NCI-H146 (cell line): ENCODE results near the gene MAP3K5.
"Not testable (repeated sequence)": the region's sequence is repeated elsewhere in the genome, so short reads cannot be mapped to it uniquely, and the experiment has no call there.

Source experiments
- DNase-seq: peaks from one replicate; lab custom pipeline; 2025; lab: John Stamatoyannopoulos, UW

The MAP3K5 gene

DNA sequence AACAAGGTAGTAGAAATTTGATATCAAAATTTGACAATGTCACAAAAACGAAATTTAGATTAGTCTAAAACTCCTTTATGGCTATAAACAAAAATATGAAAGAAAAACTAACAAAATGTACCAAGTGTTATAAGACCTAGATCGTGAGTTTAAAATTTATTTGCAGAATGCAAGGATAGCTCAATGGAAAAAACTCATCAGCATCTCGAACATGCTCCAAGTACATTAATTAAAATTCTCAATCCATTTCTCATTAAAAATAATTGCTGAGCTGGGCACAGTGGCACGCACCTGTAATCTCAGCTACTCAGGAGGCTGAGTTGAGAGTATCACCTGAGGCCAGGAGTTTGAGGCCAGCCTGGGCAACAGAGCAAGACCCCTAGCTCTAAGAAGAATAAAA, 70.8 kb downstream of the MAP3K5 start:
- no peak for DNase-seq

DNA sequence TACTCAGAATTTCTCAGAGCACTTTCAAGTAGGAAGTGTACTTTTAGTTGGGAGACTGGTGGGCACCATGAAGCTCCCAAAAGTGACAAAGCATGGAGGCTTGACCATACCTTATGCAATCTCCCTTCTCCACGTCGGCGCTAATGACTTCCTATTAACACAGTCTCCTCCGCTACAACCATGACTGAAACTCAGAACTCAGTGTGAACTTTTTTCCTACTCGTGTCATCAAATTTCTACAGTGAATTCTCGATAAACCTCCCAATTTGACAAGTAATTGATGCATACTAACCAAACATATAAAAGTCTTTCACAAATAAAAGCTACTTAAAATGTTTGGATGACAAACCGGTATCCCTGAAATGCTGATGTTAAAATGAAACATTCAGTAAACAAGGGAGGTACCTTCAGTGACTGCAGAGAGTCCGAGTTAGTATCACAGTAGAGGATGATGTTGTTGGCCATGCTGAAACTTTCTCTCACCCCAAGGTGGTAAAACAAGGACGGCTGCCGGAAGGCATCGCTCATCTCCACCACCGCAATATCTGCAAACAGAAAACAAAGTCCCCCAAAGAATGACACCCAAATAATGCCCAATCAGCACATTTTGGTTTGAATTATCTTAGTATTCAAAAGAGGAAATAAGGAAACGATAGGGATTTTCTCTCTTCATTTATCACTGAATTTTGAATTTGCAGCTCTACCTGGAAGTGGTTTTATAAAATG, 72.1 kb downstream of the MAP3K5 start:
- no peak for DNase-seq

DNA sequence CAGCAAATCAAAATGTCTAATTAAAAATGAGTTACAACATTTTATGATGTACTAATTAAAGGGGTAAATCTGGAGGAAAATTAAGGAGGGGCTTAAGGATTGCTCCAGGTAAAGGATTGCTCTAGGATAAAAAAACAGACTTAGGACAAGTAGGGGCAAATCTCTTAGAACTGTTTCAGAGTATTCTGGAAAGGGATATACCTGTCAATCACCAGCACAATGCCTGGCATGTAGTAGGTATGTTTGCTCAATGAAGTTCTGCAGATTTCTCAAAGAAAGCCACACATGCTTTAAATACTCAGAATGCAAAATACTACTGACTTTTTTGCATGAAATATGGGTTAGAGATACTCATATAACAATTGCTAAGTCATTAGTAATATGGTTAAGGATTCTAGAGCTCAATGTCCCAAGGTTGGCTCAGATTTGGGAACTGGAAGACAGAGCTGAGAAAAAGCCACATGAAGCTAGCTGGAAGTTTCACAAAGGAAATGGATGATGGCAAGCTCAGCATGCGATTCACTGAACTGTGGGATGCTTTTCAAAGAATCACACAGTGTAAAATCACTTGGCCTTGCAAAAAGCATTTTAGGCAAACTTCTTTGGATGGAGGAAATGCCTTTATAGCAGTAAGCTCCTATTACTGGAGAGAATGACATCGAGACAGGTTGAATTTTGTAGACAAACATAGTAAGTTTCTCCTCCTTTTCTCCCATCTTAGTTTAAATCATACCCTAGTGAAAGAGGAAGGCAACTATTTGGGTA, 72.8 kb downstream of the MAP3K5 start:
- no peak for DNase-seq

DNA sequence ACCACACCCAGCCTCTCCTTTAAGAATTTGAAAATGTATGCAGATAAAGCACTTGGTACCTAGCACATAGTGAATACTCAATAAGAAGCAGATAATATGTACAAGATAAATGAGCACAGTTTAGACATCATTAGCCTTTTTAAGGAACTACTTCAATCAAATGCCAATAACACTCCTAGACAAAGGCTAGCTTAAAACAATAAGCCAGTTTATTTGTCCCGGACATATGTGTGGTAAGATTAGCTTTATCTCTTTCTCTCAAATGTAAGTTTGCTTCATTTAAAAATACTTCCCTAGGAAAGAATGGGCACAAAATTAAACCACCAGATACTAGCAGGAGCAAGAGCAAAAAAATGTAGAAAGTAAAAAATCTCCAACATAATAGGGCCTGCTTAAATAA, 73.8 kb downstream of the MAP3K5 start:
- no peak for DNase-seq

DNA sequence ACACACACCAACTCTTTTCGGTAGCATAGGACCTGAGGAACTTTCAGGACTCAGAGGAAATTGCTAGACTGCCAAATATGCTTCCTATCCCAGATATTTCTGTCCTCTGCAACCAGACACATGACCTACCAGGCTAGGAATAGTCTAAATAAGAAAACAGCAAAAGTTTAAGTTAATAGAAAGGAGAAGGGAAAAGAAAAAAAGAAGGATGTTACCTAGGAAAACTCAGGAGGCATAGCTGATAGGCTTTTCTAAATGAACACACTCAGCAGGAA, 74.6 kb downstream of the MAP3K5 start:
- DNase-seq, result no peak

DNA sequence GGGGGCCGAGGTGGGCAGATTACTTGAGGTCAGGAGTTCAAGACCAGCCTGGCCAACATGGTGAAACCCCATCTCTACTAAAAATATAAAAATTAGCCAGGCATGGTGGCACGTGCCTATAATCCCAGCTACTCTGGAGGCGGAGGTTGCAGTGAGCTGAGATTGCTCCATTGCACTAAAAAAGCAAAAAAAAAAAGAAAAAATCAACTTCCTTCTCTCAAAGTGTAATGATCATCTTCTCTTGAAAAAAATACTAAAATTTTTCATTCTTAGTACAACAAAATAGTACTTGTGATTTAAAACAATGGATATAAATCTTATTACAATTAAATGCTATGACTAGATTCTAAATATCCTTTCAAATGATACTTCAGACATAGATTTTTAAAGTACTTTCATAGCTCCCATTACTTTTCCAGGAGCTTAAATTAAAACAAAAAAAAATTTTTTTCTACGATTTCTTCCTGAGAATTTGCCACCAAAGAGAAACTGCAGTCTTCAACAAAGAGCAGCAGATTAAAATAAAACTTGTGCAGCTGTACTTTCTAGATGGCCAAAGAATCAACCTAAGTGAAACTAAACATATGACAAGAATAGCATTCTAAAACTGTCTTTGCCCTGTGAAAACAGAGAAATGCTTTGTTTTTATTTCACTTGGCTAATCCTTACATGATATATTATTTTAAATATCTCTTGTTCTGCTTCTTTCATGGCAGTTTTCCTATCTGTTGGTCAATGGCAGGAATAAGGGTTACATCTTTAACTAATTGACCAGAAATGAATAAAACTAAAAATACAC, 75.2 kb downstream of the MAP3K5 start:
- DNase-seq, result no peak

DNA sequence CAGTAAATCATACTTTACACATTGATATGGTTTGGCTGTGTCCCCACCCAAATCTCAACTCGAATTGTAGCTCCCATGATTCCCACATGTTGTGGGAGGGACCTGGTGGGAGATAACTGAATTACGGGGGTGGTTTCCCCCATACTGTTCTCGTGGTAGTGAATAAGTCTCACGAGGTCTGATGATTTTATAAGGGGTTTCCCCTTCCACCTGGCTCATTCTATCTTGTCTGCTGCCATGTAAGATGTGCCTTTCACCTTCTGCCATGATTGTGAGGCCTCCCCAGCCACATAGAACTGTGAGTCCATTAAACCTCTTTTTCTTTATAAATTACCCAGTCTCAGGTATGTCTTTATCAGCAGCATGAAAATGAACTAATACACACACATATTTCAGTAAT, 79.6 kb downstream of the MAP3K5 start:
- not testable (repeated sequence) for DNase-seq

DNA sequence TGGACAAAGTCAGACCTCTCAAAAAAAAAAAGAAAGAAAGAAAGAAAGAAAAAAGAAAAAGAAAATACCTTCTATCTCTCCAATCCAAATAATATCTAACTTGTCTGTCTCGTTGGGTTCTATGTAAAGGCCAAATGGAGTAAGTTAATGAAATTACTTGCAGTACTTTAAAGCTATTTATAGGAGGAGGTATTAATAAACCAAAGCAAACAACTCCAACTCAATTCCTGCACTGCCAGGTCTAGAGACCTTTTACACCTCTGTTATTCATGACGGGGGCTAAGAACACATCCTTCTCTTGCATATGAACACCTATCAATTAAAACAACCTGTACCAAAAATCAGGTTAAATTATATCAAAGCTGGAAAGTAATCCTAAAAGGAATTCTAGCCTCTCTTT, 80.6 kb downstream of the MAP3K5 start:
- DNase-seq, result no peak

DNA sequence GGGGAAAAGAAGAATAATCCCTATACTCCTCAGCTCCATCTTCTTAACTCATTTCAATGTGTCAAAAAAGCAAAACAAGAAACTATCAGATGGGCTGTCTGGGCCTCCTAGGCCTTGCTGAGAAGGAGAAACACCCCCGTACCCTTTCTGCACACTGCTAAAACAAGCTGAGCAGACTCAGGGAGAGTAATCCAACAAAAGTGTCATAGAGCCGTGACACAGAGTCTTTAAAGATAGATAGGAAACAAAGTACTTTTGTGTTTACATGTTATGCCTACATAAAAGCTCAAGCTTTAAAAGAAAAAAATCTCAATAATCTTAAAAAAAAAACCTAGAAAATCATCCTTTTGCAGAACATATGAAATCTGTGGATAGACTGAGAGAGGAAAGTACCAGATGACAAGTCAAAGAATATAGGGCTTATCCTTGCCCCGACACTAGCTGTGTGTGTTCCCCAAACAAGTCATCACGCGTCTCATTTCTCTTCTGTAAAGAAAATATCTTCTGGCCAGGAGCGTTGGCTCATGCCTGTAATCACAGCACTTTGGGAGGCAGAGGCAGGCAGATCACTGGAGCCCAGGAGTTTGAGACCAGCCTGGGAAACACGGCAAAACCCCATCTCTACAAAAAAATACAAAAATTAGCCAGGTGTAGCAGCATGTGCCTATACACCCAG, 81.3 kb downstream of the MAP3K5 start:
- no peak for DNase-seq

DNA sequence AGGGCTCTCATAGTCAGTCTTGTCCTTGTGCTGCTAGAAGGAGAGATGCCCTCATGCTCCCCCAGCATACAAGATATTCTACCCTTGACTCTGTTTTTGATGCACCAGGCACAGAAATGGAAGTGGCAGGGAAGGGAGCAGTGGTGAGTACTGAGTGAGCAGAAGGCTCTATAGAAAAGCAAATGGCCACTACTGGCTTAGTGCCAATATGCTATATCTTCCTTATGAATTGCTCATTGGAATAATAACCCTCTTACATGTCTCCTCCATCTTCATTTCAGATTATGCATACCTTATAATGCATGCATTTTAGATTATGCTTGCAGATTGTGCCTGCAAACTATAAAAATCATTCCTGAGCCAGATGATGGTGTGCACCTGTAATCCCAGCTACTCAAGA, 82.8 kb downstream of the MAP3K5 start:
- DNase-seq, result no peak

DNA sequence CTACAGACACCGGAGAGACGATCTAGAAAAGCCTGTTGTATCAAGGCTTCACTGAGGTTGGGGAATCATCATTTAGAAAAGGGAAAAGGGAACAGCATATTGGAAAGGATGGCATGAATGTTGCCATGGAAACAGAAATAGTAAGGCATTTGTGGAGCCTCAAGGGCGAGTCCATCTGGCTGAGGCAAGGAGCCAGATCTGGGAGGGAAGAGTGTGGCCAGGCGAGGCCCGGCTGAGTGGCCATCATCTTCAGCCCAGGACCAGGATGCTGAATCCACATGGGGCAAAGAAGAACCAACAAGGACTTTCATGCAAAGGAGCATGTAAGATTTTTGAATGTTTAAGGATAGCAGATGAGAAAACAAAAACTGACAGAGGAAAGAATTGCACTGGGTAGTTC, 85.8 kb downstream of the MAP3K5 start:
- no peak for DNase-seq

DNA sequence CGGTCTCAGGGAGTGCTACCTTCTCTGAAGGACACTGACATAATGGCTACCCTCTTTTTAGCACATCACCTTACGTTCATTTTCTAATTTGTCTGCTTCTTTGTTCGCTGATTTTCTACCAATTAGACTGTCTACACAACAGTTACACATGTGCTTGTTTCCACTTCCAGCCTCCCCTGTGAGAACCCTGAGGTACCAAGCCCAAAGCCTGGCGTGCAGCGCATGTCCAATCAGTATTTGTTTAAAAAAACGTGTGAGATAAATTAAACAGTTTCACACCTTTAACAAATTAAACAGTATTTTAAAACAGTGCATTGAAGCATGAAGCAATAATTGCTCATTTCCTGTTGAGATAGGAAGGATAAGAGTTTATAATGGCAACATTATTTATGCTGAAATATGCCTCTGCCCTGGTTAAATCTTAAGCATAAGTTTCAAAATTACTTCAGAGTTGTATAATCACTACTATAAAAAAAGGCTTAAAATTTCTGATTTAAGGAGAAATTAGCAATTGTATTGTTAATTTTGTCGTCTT, 88.9 kb downstream of the MAP3K5 start:
- DNase-seq, result peak; percentile 98

DNA sequence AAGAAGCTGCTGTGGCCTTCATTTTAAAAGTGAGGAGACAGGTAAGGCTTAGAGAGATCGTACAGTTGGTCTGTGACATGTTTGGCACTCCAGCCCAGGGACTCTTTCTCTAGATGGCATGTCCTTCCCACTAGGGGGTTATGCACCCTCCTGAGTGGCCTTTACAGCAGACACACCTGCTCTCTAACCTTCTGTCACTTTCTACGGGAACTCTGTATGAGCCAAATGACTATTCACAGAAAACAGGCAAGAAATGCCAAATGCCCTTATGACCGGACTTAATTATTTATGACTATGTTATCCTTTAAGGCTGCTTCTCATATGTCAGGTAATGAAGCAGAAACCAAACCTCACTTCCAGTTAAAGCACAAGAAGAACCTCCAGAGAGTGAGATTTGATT, 91.2 kb downstream of the MAP3K5 start:
- peak; percentile 97 for DNase-seq

DNA sequence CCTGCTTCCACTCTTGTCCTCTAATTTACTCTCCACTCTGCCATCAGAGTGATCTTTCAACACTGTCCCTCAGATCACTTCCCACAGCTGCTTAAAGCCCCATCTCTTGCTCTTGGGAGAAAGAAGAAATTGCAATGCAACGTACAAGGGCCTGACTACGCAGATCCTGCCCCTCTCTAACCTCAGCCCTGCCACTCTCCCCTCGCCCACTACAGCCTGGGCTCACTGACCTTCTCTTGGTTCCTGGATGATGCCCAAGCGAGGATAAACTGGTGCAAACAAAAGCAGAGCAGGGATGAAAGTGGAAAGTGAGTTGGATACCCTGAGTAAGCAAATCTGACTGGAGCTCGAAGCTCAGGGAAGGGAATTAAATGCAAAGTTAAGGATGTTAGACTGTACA, 92.9 kb downstream of the MAP3K5 start:
- no peak for DNase-seq

DNA sequence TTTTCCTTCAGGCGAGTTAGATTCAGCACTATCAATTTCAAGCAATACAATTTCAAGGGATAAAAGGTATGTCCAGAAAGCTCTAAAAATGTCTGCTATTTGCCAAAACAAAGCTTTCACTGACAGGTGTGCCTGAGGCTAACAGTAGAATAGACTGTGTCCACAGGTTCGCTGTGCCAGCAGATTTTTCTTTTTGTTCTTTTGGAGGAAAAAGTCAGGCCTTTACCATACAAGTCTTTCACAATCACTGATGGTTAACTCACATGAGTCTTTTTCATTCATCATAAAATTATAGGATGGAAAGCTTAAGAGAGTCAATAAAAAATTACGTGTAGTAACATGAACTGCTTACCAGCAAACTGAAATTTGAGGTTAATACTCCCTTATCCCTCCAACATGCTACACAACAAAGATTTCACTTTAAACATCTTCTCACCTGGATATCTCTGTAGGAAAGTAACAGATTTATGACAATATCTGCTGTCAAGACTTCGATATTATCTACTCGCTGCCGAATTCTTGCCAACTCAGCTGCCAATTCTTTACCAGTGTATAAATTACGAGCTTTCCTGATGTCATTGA, 95.4 kb downstream of the MAP3K5 start:
- peak; percentile 76 for DNase-seq

DNA sequence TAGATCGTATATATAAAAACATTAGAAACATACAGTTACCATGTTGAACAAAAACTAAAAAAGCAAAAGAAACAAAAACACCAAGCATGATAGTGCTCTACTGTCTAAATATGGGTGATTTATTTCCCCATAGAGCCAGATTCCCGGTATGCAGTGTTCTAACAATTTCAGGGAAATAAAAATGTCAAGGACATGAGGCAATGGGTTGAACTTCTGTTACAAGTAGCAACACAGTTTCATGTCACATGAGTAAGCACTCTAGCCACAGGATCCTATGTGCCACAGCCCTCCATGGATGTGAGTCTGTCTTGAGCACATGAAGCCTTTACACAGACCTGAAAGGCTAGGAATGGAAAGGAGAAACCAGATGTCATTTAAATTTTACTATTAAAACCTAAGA, 96.0 kb downstream of the MAP3K5 start:
- DNase-seq, result peak; percentile 16

DNA sequence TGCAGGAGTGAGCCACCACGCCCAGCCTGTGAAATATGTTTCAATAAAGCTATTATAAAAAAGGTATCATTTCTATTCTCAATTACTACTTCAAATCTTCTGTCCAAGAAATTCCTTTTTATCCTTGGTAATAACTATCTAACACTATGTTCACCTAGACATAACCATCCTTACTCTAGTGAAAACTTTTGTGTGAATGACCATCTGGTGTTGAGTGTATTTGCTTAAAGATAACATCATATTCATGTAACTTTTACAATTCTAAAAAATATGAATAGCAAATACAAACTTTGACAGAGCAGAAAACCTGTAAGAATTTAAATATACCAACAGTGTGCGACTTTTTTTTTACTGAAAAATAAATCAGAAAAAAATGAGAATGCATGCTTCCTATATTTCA, 96.9 kb downstream of the MAP3K5 start:
- no peak for DNase-seq

DNA sequence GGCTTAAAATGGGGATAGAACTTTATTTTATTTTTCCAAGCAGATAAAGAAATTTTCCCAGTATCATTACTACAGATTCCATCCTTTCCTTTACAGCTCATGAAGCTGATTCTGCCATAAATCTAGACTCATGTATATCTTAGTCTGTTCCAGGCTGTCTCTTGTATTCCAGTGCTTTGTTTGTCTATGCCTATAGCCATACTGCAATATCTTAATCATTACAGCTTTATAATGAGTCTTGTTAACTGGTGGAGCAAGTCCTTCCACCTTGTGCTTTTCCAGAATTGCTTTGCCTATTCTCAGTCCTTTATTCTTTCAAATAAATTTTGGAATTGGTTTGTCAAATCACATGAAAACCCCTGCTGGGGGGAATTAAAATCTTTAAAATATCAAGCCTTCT, 99.2 kb downstream of the MAP3K5 start:
- DNase-seq, result no peak

DNA sequence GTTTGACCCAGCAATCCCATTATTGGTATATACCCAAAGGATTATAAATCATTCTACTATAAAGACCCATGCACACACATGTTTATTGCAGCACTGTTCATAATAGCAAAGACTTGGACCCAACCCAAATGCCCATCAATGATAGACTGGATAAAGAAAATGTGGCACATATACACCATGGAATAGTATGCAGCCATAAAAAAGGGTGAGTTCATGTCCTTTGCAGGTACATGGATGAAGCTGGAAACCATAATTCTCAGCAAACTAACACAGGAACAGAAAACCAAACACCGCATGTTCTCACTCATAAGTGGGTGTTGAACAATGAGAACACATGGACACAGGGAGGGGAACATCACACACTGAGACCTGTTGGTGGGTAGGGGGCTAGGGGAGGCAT, 104.4 kb downstream of the MAP3K5 start:
- DNase-seq, result not testable (repeated sequence)

DNA sequence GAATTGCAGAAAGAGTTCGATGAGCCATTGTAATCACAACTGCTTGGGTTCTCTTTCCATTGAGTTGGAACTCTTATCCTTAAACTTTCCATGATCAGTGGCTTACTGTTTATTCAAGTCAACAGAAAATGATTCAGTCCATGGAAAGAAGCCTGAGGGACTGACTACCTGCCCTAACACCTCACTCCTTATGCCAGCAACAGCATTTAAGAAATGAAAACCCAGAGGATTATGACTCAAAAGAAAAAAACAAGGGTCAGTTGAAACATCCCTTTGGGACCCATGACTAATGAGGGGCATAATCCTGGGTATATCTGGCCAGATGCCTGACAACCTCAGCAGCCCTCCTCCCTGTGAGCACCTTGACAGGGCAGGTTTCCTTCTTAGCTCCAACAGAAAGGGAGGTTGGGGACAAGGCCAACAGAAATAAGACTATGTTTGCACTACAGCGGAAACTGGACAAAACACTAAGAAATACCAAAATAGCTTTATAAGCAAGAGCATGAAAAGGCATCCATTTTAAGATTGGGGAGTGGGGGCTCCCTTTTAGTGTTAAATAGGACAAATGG, 106.7 kb downstream of the MAP3K5 start:
- no peak for DNase-seq

DNA sequence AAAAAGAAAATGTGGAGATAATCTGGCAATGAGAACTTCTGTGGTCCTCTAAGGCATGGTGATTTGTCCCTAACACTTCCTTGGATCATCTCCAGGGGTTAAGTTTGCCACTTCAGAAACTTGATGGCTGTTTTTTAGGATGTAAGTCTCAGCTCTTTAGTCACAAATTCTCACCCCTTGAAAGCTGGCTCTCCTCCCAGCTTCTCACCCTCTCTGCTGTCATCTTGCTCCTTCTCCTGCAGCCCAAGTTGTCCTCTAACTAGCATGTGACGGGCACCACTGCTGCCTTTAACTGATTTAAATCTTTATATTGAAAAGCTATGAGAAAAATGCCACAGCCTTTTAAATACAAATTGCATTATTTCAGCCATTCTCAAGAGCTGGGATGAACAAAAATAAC, 107.8 kb downstream of the MAP3K5 start:
- no peak for DNase-seq
